Epithelial cell of esophagus (primary cell): ENCODE results near the gene MGST3.
"Not testable (repeated sequence)": the region's sequence is repeated elsewhere in the genome, so short reads cannot be mapped to it uniquely, and the experiment has no call there.

ENCODE experiments used
- DNase-seq: peaks from one replicate; pipeline ENCODE4 v3.0.0; 2010; ENCODE audit warnings: low read depth
- H3K4me3 ChIP-seq: 2 replicates; pipeline ENCODE4 v1.5.1; 2011; ENCODE audit warnings: mild to moderate bottlenecking, low read length, control low read depth
- TF ChIP-seq, protein P1 (sequence below): IDR thresholded peaks from 2 replicates; pipeline ENCODE4 v1.5.1; 2011; ENCODE audit warnings: low read depth, mild to moderate bottlenecking, low read length, control low read depth, inconsistent platforms; ENCODE audit not compliant: insufficient read depth; ENCODE audit errors: missing control alignments

Gene MGST3

DNA sequence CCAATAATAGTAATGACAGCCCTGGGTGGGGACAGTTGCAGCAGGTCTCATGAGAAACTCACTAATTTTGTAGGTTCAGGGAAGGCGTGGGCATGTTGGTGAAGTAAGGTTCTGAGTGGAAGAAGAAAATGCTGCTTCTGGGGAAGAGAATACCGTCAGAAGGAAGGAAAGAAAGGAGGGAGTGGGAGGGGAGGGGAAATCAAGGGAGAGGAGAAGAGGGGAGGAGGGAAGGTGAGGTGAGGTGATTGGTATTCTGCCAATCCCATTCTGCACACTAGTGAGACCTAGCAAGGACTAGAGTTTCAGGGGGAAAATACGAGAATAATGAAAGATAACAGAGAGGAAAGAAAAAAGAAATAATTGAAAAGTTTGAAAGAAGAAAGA is 32.4 kb upstream of the MGST3 start:
- TF ChIP-seq, protein P1, sequence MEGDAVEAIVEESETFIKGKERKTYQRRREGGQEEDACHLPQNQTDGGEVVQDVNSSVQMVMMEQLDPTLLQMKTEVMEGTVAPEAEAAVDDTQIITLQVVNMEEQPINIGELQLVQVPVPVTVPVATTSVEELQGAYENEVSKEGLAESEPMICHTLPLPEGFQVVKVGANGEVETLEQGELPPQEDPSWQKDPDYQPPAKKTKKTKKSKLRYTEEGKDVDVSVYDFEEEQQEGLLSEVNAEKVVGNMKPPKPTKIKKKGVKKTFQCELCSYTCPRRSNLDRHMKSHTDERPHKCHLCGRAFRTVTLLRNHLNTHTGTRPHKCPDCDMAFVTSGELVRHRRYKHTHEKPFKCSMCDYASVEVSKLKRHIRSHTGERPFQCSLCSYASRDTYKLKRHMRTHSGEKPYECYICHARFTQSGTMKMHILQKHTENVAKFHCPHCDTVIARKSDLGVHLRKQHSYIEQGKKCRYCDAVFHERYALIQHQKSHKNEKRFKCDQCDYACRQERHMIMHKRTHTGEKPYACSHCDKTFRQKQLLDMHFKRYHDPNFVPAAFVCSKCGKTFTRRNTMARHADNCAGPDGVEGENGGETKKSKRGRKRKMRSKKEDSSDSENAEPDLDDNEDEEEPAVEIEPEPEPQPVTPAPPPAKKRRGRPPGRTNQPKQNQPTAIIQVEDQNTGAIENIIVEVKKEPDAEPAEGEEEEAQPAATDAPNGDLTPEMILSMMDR, result no peak
- DNase-seq, result no peak
- peak overlapping the region; percentile 71 for H3K4me3 ChIP-seq

DNA sequence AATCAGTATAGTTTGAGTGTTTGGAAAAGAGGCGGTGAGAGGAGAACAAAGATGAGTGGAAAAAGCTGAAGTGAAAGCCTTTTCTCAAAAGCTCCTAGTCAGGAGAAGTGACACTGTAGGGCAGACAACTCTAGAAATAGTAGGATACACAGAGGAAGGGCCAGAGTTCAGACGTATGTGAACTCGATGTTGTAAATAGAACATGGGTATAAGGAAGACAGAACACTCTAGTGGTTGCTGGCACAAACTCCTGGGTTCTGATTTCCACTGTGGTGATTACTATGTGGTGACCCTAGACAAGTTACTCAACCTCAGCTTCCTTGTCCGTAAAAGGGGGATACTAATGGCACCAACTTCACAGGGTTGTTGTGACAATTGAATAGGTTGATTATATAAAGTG is 30.2 kb upstream of the MGST3 start:
- no peak overlapping the region for H3K4me3 ChIP-seq
- TF ChIP-seq, protein P1, result no peak
- DNase-seq, result no peak

DNA sequence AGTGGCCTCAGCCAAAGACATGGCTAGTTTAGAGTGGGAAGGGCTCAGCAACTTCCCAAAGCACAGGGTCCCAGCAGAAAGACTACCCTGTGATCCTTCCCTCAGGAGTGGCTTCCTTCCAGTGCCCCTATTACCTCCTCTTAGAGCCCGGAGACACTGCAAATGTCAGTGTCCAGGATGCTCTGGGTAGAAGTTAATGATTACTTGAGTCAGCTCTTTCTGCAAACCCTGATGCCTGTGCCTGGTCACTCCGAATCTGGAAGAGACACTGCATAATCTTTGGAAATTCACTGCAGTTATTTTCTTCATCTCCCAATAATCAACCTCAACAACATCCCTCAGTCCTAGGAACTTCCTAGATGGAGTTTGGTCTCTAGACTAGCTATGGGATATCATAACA is 27.2 kb upstream of the MGST3 start:
- TF ChIP-seq, protein P1, result no peak
- DNase-seq, result no peak

DNA sequence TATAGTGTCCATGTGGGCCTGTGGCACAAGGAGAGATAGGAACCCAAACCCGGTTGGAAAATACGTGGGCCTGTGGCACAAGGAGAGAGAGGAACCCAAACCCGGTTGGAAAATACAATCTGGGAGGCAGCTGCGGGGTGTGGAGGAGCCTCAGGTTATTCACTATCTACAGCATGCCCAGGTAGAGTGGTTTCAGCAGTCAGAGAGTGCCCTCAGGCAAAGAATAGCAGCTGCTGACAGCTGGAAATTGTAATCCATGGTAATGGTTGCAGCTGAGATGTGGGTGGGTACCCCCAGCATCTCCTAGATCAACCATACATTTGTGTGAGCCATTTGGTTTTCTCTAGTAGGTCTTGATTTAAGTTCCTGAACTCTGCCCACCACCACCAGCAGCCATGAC is 25.8 kb upstream of the MGST3 start:
- TF ChIP-seq, protein P1, result no peak
- H3K4me3 ChIP-seq, result no peak overlapping the region
- DNase-seq, result no peak

More for the DNA sequence above, 27.2 kb upstream of the MGST3 start:
- H3K4me3 ChIP-seq, result no peak overlapping the region

DNA sequence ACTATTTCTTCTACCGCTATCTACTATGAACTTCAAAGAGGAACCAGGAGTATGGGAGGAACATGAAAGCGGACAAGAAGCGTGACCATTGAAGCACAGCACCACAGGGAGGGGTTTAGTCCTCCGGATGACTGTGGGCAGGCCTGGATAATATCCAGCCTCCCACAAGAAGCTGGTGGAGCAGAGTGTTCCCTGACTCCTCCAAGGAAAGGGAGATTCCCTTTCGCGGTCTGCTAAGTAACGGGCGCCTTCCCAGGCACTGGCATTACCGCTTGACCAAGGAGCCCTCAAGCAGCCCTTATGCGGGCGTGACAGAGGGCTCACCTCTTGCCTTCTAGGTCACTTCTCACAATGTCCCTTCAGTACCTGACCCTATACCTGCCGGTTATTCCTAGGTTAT is 24.4 kb upstream of the MGST3 start:
- not testable (repeated sequence) for H3K4me3 ChIP-seq, DNase-seq

DNA sequence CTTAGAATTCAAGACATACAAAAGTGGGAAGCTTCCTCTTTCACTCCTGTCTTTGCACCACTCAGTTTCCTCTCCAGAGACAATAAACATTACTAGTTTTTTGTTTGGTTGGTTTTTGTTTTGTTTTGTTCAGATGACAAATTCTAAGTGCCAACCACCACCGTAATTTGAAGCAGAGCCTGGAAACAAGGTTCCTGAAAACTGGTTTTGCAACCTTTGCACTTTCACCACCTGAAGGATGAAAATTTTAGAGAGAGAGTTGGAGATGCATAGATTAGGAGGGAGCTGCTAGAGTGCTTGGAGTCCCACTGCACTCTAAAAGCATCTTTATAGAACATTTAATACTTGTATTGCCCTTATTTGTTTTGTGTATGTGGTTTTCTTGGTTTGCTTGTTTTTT is 20.2 kb upstream of the MGST3 start:
- DNase-seq, result peak; percentile 41
- no peak overlapping the region for H3K4me3 ChIP-seq
- TF ChIP-seq, protein P1, result no peak

DNA sequence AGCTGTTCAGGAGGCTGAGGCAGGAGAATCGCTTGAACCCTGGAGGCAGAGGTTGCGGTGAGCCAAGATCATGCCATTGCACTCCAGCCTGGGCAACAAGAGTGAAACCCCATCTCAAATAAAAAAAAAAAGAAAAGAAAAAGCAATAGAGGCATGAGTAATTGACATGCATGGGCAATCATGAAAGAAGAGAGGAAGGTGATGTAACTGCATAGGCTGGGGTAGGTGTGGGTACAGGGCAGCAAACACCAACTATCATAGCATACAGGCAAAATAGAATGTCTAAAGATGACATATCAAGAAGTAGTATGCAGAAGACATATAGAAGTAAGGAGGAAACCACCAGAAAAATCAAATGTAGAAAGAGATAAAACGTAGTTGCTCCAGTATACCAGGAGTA is 19.0 kb upstream of the MGST3 start:
- H3K4me3 ChIP-seq, result no peak overlapping the region
- DNase-seq, result peak; percentile 62
- TF ChIP-seq, protein P1, result no peak

DNA sequence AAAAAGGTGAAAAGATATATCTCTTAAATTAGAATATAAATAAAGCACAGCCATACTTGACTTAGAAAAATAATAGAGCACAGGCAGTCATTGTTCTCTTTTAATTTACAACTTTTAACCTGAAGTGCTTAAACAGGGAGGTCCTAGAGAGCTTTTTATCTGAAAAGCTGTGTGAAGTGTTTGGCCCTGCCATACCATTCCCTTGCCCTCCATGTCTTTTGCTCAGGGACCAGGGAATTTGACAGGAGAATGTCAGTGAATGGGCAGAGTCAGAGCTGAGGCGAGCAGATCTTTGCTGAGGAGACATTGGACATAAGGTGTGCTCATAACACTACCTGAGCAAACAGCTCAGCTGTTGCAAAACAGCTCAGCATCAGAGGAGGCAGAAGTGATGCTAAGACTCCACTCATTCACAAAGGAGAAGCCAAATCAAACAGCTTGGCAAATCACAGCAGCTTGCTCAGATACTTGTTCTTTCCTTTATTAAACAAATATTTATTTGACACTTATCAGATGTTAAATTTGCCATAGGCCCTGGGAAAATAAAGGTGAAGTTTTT is 14.9 kb upstream of the MGST3 start:
- no peak overlapping the region for H3K4me3 ChIP-seq
- DNase-seq, result peak; percentile 23
- TF ChIP-seq, protein P1, result no peak
